GM12872 (cell line): ENCODE data around the gene RGS2.

Experiments
- CTCF ChIP-seq: IDR thresholded peaks from 3 replicates; pipeline ENCODE4 v1.5.1; 2011; ENCODE audit warnings: low read depth, mild to moderate bottlenecking, low read length, moderate library complexity; ENCODE audit not compliant: insufficient read depth

The RGS2 gene

DNA sequence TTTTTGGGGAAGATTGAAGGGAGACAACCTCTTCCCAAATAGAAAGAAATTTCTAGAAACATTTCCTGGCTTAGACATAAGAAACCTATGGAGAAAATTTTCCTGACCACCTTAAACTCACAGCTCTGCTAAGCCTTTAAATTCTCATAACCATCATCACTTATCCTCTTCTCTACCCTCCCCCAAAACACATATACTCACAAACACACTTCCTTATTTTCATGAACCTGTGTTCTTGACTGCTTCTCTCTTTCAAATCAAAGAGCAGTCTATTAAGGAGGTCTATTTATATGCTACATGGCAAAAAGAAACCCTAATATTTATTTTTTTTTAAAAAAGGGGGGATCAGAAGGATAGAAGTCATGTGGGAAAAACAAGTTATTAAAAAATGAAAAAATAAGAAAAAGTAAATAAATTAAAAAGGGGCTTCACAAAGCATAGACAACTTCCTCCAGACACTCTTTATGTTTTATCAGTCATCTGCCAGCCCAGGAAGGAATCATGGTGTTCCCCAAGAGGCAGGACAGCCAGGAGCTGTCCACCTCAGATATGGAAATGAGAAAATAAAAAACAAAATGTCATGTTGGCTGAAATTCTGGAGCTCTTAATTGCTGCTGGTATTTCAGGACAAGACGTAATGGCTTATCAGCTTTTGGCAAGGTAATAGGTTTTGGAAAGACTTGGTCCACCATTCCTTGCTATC, 12.8 kb upstream of the RGS2 start:
- no peak for TF ChIP-seq CTCF

DNA sequence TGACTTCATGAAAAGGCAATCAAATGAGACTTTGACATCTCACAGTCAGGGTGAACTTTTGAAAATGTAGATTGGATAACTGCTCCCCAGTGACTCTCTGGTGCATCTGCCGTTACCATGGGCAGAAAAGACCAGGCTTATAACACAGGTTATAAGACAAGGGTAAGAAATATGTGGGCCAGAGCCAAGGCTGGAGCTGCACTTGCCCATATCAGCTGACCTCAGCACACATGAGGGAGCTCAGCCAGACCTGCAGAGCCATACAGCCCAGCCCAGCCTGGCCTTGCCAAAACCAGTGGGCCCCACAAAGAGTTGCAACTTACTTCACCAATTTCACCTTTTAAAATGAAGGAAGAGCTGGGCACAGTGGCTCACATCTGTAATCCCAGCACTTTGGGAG, 11.7 kb upstream of the RGS2 start:
- no peak for TF ChIP-seq CTCF

DNA sequence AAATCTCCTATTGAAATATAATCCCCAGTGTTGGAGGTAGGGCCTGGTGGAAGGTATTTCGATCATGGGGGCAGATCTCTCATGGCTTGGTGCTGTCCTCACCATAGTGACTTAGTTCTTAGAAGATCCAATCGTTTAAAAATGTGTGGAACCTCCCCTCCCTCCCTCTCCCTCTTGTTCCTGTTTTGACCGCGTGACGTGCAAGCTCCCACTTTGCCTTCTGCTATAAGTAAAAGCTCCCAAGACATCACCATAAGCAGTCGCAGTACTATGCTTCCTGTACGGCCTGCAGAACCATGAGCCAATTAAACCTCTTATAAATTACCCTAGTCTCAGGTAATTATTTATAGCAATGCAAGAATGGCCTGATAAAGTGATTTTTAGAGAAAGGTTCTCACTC, 10.9 kb upstream of the RGS2 start:
- TF ChIP-seq CTCF = no peak

GRCh38 chr1:192801451-192801850, 7.4 kb upstream of the RGS2 start:
- TF ChIP-seq CTCF = no peak

GRCh38 chr1:192802406-192802805, 6.4 kb upstream of the RGS2 start:
- no peak for TF ChIP-seq CTCF

DNA sequence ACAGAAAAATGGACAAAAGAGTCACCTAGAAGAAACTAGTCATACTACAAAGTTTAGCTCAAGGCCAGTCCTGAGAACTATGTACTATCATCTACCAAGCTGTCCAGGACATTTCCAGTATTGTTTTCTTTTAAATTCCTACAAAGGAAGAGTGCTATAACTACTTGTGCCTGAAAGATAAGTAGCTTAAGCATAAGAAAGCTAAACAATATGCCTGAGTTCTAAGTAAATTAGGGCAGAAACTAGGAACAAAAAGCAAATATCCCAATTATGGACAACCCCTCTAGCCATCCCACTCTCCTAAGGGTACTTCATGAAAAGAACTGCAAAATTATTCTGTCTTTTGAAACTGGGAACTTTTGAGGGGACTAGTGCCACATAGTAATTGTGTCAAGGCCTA, 5.3 kb upstream of the RGS2 start:
- TF ChIP-seq CTCF = no peak

GRCh38 chr1:192805832-192806323, 3.0 kb upstream of the RGS2 start:
- TF ChIP-seq CTCF = peak; percentile 56; the same call in 2 of the 3 replicates
